Measurements from ENCODE around the gene DDB1.

DDB1 gene

DNA sequence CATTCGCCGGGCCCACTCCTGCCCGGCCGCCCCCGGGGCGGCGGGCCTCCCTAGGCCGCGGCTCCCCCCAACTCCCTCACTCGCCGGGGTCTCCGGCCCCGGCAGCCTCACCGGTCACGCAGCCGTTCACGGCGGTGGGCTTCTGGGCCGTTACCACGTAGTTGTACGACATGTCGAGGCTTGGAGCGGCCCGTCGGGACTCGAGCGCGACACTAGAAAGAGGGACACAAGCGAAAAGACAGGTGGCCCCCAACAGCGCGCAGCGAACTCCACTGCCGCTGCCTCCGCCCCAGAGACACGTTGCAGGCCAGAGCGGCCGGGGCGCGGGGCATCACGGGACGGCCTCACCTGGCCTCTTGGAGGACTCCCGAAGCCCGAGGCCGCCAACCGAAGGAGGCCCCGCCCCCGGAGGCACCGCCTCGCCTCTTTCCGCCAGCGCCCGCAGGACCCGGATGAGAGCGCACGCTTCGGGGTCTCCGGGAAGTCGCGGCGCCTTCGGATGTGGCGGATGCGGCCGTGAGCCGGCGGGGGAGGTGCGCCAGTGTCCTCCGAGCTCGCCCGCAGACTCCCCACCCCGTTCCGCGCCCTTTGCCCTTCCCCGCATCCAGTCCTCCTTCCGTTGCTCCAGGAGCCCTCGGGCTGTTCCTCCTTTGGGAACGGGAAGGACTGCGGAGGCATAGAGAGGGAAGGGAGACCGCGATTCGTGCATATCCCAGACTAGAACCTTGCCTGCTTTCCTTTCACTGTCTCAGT lies at the start of gene DDB1, which contains the start of gene TKFC:
Gene DDB1, minus strand, starts transcription at position 309 of the 753 bp plus-strand sequence. Its CDS starts 137 bp downstream, at position 172.
Gene TKFC, plus strand, starts transcription at position 432 of the 753 bp plus-strand sequence. CDS start 1,501 bp downstream, outside the sequence.
- DNase-seq (ENCODE audit: low read depth, low spot score): no peak
- H3K4me3 ChIP-seq (ENCODE audit: low read depth, low read length): peak within 1 kb of the TSS; percentile 95
- TF ChIP-seq, protein P1, sequence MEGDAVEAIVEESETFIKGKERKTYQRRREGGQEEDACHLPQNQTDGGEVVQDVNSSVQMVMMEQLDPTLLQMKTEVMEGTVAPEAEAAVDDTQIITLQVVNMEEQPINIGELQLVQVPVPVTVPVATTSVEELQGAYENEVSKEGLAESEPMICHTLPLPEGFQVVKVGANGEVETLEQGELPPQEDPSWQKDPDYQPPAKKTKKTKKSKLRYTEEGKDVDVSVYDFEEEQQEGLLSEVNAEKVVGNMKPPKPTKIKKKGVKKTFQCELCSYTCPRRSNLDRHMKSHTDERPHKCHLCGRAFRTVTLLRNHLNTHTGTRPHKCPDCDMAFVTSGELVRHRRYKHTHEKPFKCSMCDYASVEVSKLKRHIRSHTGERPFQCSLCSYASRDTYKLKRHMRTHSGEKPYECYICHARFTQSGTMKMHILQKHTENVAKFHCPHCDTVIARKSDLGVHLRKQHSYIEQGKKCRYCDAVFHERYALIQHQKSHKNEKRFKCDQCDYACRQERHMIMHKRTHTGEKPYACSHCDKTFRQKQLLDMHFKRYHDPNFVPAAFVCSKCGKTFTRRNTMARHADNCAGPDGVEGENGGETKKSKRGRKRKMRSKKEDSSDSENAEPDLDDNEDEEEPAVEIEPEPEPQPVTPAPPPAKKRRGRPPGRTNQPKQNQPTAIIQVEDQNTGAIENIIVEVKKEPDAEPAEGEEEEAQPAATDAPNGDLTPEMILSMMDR (IDR thresholded peaks at IDR 0.05; ENCODE audit: insufficient read depth, low read length, missing control alignments): no peak
- ChIA-PET CTCF (interaction anchor here (1.2 to 10.1 kb wide), 7 partner anchors 9 to 102 kb away, joined by 3 to 926 read pairs (median 5); partner anchors contain the start of genes CYB561A3, TMEM138 and TMEM216), POLR2A (interaction anchor here (1.5 to 1.8 kb wide), 3 partner anchors 29 to 53 kb away, joined by 6 to 9 read pairs (median 6); partner anchors contain the start of genes CYB561A3 and TMEM138)

DNA sequence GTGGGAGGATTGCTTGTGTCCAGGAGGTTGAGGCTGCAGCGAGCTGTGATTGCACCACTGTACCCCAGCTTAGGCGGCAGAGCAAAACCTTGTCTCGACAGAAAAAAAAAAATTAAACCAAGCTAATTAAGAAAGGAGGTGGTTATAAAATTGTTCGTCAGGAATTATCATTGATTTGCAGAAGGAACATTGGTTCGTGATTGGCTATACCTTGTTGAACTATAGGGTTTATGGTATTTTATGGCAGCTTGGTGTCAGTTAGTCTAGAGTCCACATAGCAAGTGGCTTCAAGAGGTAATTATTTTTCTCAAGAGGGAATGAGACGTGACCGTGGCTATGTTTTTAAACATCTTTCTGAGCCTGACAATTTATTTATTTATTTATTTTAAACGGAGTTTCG lies 48.0 kb upstream of the DDB1 start:
- TF ChIP-seq, protein P1 (IDR thresholded peaks at IDR 0.05; ENCODE audit: insufficient read depth, low read length, missing control alignments): no peak
- POLR2A ChIA-PET: interaction anchor here (0.7 to 2.6 kb wide), 2 partner anchors 19 to 47 kb away, joined by 6 to 9 read pairs; partner anchors contain the start of genes CYB561A3 and TMEM138

DNA sequence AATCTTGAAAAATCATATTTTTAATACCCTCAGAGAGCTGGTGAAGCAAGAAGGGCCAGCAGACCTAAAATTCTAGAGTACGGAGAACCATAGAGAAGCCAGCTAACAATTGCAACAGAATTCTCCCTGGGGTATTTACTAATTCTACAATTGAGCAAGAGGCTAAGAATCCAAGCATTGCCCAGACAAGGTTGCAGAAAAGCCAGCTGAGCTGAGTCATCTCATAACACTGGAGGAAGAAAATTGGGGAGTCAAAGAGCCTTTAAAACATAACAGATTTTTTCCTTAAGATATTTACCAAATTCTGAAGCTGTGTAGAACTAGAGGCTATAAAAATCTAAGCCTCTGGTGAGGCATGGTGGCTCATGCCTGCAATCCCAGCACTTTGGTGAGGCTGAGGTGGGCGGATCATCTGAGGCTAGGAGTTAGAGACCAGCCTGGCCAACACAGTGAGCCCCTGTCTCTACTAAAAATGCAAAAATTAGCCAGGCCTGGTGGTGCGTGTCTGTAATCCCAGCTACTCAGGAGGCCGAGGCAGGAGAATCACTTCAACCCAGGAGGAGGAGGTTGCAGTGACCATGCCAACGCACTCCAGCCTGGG lies 45.9 kb upstream of the DDB1 start:
- ChIA-PET POLR2A (interaction anchor here (0.8 to 2.0 kb wide), 6 partner anchors 14 to 51 kb away, joined by 3 to 20 read pairs (median 4); partner anchors contain the start of genes CYB561A3, TMEM138 and TMEM216), CTCF (interaction anchor here (1.1 to 25.4 kb wide), 4 partner anchors 13 to 51 kb away, joined by 3 to 926 read pairs (median 124); partner anchors contain the start of genes CYB561A3, DDB1, TKFC and TMEM138)
- DNase-seq (ENCODE audit: low read depth, low spot score): peak; percentile 92
- H3K4me3 ChIP-seq (ENCODE audit: low read depth, low read length): no peak overlapping the region
- TF ChIP-seq, protein P1 (IDR thresholded peaks at IDR 0.05; ENCODE audit: insufficient read depth, low read length, missing control alignments): no peak

More for the DNA sequence above, 48.0 kb upstream of the DDB1 start:
- DNase-seq (ENCODE audit: low read depth, low spot score): no peak
- CTCF ChIA-PET: interaction anchor here (0.7 to 25.4 kb wide), 5 partner anchors 18 to 127 kb away, joined by 3 to 926 read pairs (median 150); partner anchors contain the start of genes CYB561A3, DDB1, TKFC and TMEM138
- no peak overlapping the region for H3K4me3 ChIP-seq (ENCODE audit: low read depth, low read length)

DNA sequence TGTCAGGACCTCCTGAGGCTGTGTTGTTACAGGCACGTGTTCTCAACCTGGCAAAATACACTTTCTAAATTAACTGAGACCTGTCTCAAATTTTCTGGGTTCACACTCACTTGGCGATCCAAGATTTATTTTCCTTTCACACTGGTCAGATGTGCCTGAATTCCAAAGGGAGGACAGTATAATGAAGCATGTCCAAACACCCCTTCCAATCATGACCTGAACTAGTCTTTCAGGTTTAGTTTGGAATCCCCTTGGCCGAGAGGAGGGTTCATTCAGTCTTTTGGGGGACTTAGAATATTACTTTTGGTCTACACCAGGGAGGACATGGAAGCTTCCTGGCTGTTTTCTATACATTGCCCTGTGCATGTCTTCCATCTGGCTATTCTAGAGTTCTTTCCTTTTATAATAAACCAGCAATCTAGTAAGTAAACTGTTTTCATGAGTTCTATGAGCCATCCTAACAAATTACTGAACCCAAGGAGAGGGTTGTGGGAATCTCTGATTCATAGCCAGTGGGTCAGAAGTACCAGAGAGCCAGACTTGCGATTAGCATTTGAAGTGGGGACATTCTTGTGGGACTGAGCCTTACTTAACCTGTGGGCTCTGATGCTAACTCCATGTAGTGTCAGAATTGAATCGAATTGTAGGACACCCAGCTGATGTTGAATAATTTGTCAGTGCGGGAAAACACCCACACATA lies 44.7 kb upstream of the DDB1 start:
- ChIA-PET CTCF (interaction anchor here (0.6 to 25.4 kb wide), 3 partner anchors 10 to 40 kb away, joined by 3 to 926 read pairs (median 10); partner anchors contain the start of genes DDB1, TKFC and TMEM216), POLR2A (interaction anchor here (2.0 kb wide), 1 partner anchor 16 kb away, joined by 20 read pairs; the partner anchor contains the start of genes CYB561A3 and TMEM138)
- TF ChIP-seq, protein P1 (IDR thresholded peaks at IDR 0.05; ENCODE audit: insufficient read depth, low read length, missing control alignments): no peak
- DNase-seq (ENCODE audit: low read depth, low spot score): no peak
- no peak overlapping the region for H3K4me3 ChIP-seq (ENCODE audit: low read depth, low read length)

DNA sequence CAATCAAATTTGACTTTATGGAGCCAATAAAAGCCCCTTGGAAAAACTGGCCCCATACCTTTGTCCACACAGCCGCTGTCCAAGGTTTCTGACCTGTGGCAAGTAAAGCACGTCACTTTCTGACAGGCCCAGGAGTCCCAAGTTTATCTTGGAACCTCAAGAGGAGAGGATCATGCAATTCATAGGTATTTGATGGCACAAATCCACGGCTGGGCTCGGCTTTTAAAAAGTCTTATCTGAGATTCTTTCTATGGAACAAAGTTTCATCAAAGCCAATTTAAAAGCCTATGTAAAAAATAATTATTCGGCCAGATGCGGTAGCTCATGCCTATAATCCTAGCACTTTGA lies 42.8 kb upstream of the DDB1 start:
- no peak overlapping the region for H3K4me3 ChIP-seq (ENCODE audit: low read depth, low read length)
- ChIA-PET POLR2A (no interaction called here), CTCF (interaction anchor here (0.7 to 25.4 kb wide), 6 partner anchors 9 to 48 kb away, joined by 3 to 926 read pairs (median 4); partner anchors contain the start of genes DDB1 and TKFC)
- no peak for DNase-seq (ENCODE audit: low read depth, low spot score)
- TF ChIP-seq, protein P1 (IDR thresholded peaks at IDR 0.05; ENCODE audit: insufficient read depth, low read length, missing control alignments): no peak

Data from AG04449 (cell line).